Mesothelial cell of epicardium (in vitro differentiated cells): ENCODE data around the gene PIP5KL1. TPM values are rescaled to one million over a fixed set of nuclear protein-coding genes. Genes with fewer than 3 reads are reported as not detected.

Experiments
- DNase-seq, 2 experiments: peaks; one replicate each; pipeline ENCODE4 v3.0.0; 2021; ENCODE audit warnings: low spot score in 2 of 2; ENCODE audit not compliant: unreplicated experiment in 2 of 2
- H3K27ac Mint-ChIP-seq: 2 replicates; pipeline ENCODE4 v1.8.0; 2021; ENCODE audit warnings: mixed read lengths
- H3K27me3 Mint-ChIP-seq: 2 replicates; pipeline ENCODE4 v1.8.0; 2021; ENCODE audit warnings: low read depth, mixed read lengths
- H3K36me3 Mint-ChIP-seq: 2 replicates; pipeline ENCODE4 v1.8.0; 2021; ENCODE audit warnings: mixed read lengths
- H3K4me1 Mint-ChIP-seq: 2 replicates; pipeline ENCODE4 v1.8.0; 2021; ENCODE audit warnings: mixed read lengths
- H3K4me3 Mint-ChIP-seq: 2 replicates; pipeline ENCODE4 v1.8.0; 2021; ENCODE audit warnings: mild to moderate bottlenecking, moderate library complexity, mixed read lengths
- H3K9me3 Mint-ChIP-seq: 2 replicates; pipeline ENCODE4 v1.8.0; 2021; ENCODE audit warnings: mixed read lengths
- total RNA-seq: library from RNA; stranded (reverse); gene quantifications from 3 replicates; pipeline ENCODE4 v1.2.1, GENCODE V29; 2021
- TF ChIP-seq, protein P1 (sequence below): fragments of 200-600 bp; sonication (generic); IDR thresholded peaks from one replicate; pipeline ENCODE4 v1.5.0; 2021; ENCODE audit warnings: antibody characterized with exemption; ENCODE audit not compliant: unreplicated experiment

Gene PIP5KL1
- total RNA-seq, 1 donor from 2014 or later: 8.2 TPM

DNA sequence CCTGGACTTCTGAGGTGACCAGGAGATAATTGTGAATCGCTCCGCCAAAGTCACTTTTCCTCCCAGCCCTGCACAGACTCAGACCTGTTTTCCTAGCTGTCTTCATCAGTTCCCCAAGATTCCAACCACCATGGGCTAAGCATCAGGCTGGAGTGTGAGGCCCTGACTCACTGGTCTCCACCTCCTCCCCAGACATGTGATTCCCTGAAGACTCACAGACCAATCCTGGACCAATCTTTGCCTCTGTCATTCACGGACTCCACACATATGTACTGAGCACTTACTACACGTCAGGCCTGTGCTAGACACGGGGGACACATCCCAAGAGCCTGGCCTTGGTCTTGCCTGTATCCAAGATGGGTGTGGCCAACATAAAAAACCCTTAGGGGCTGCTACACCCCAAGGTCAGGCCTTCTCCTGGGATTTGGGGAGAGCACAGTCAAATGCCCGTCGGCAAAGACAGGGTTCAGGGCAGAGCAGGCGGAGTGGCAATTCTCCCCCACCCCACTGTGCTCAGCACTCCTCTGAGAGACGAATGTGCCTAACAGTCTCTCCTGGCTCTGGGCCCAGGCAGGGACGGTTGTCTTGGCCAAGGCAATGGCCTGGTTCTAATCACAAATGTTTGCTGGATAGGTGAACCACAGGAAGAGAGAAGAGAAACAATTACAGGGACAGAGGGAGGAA lies 38.3 kb upstream of the PIP5KL1 start:
- H3K36me3 Mint-ChIP-seq: no peaks in the 10 kb centered on the region
- H3K9me3 Mint-ChIP-seq: no peaks in the 10 kb centered on the region
- no peaks in the 10 kb centered on the region for H3K27me3 Mint-ChIP-seq
- peak overlapping the region; percentile 7 for H3K4me3 Mint-ChIP-seq
- no peak for DNase-seq
- peak overlapping the region; percentile 87 for H3K27ac Mint-ChIP-seq
- TF ChIP-seq, protein P1, sequence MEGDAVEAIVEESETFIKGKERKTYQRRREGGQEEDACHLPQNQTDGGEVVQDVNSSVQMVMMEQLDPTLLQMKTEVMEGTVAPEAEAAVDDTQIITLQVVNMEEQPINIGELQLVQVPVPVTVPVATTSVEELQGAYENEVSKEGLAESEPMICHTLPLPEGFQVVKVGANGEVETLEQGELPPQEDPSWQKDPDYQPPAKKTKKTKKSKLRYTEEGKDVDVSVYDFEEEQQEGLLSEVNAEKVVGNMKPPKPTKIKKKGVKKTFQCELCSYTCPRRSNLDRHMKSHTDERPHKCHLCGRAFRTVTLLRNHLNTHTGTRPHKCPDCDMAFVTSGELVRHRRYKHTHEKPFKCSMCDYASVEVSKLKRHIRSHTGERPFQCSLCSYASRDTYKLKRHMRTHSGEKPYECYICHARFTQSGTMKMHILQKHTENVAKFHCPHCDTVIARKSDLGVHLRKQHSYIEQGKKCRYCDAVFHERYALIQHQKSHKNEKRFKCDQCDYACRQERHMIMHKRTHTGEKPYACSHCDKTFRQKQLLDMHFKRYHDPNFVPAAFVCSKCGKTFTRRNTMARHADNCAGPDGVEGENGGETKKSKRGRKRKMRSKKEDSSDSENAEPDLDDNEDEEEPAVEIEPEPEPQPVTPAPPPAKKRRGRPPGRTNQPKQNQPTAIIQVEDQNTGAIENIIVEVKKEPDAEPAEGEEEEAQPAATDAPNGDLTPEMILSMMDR: no peak
- H3K4me1 Mint-ChIP-seq: peaks cover 82% of the 10 kb centered on the region

GRCh38 chr9:127968042-127968441 lies 37.5 kb upstream of the PIP5KL1 start:
- Mint-ChIP-seq H3K27me3 (no peaks in the 10 kb centered on the region), H3K27ac (peak overlapping the region; percentile 87), H3K9me3 (no peaks in the 10 kb centered on the region), H3K4me1 (peaks cover 87% of the 10 kb centered on the region), H3K4me3 (no peak overlapping the region), H3K36me3 (no peaks in the 10 kb centered on the region)
- TF ChIP-seq, protein P1: no peak
- no peak for DNase-seq

DNA sequence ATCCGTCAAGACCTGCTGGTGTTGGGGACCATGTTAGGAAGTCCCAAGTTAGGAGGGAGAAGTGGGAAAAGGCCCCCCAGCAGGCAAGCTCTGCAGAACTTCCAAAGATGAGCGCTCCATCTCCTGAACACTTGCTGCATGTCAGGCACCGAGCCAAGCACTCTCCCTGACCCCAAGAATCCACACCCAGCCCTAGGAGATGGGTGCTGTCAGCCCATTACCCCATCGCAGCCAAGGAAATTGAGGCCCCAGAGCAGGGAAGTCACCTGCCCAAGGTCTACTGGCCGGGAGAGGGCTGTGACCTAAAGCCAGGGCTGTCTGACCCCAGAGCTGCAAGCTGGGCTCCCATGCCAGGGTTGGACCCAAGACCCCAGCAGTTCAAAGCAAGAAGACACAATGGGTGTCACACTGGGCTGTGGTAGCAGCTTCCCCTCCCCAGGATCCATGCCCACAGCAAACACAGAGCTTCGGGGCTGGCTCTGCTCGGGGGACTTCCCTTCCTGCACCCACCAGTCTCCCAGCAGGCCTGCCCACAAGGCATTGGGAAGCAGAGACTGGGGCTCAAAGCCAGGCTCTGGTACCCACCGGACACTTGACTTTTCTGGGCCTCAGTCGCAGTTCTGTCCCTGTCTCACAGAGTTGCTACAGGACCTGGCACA lies 36.7 kb upstream of the PIP5KL1 start:
- Mint-ChIP-seq H3K27ac (peak overlapping the region; percentile 98), H3K4me3 (no peak overlapping the region), H3K9me3 (no peaks in the 10 kb centered on the region), H3K4me1 (peaks cover 91% of the 10 kb centered on the region), H3K27me3 (no peaks in the 10 kb centered on the region), H3K36me3 (no peaks in the 10 kb centered on the region)
- TF ChIP-seq, protein P1: no peak
- DNase-seq: no peak

DNA sequence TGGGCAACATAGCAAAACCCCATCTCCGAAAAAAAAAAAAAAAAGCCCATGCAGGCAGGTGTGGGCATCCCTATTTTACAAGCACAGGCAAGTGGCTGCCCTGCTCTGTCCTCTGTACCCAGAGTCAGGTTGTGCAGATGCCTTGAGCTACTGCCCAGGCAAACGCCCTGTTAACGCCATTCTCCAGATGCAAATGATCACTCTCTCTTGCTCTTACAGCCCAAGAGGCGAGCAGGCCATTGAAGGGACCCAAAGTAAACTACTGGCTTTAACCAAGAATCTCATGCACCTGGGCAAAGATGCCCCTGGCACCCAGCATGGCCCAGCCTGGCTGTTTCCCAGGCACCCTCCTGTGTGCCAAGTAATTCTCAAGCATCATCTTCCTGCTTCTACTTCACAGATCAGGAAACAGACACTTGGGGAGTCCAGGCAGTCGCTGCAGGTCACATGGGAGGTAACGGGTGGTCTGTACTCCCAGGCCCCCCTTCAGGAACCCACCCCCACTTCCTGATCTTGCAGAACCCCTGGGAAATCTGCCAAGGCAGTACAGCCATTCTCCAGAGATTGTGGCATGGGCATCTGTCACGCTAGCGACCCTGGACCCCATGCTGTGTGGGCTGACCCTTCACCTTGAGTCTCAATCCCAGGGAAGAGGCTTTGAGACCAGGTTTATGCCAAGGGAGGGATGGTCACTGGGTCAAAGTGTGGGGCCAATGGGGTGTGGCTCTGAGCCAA lies 36.0 kb upstream of the PIP5KL1 start:
- peak overlapping the region; percentile 98 for H3K27ac Mint-ChIP-seq
- DNase-seq: no peak
- H3K4me3 Mint-ChIP-seq: no peak overlapping the region
- H3K4me1 Mint-ChIP-seq: peaks cover 85% of the 10 kb centered on the region
- no peaks in the 10 kb centered on the region for H3K27me3 Mint-ChIP-seq
- no peaks in the 10 kb centered on the region for H3K9me3 Mint-ChIP-seq
- no peaks in the 10 kb centered on the region for H3K36me3 Mint-ChIP-seq
- TF ChIP-seq, protein P1: no peak

- Mint-ChIP-seq H3K27ac (peak overlapping the region; percentile 98), H3K9me3 (no peaks in the 10 kb centered on the region), H3K4me1 (peaks cover 80% of the 10 kb centered on the region), H3K4me3 (peak overlapping the region; percentile 46), H3K27me3 (no peaks in the 10 kb centered on the region), H3K36me3 (peaks cover 4% of the 10 kb centered on the region)
- TF ChIP-seq, protein P1: no peak
- DNase-seq: no peak
These were observed 35.4 kb upstream of the PIP5KL1 start for GRCh38 chr9:127965953-127966352.
